DOHH2 (cell line): ENCODE results near the gene DPP7.

Source experiments
- EZH2phosphoT487 ChIP-seq: fragments of 200-600 bp; sonication (generic); IDR thresholded peaks from 2 replicates; pipeline ENCODE4 v1.6.1; 2017; ENCODE audit warnings: borderline replicate concordance, mild to moderate bottlenecking, antibody characterized with exemption, low read length, moderate library complexity, mixed read lengths
- TF ChIP-seq, protein P1 (sequence below): fragments of 200-600 bp; sonication (generic); IDR thresholded peaks from one replicate; pipeline ENCODE4 v1.5.1; 2014; ENCODE audit warnings: antibody characterized with exemption, mild to moderate bottlenecking, low read depth, low read length; ENCODE audit not compliant: poor library complexity, severe bottlenecking

DNA sequence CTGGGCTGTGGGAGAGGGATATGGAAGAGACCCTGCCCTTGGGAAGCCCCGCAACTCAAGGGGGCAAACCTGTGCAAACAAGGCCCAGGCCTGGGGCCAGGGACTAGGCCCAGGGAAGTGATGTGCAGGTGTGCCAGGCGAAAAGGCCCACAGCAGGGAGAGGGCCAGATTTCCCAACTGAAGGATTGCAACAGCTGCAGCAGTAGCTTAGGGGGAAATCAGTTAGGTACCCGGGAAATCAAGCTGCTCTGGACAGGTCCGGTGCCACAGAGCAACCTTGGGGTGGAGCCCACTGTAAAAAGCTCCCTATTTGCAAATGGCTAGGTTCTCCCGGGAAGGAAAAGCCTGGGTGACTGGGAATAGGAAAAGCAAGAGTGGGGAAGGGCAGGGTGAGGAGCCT, 34.8 kb upstream of the DPP7 start:
- TF ChIP-seq, protein P1, sequence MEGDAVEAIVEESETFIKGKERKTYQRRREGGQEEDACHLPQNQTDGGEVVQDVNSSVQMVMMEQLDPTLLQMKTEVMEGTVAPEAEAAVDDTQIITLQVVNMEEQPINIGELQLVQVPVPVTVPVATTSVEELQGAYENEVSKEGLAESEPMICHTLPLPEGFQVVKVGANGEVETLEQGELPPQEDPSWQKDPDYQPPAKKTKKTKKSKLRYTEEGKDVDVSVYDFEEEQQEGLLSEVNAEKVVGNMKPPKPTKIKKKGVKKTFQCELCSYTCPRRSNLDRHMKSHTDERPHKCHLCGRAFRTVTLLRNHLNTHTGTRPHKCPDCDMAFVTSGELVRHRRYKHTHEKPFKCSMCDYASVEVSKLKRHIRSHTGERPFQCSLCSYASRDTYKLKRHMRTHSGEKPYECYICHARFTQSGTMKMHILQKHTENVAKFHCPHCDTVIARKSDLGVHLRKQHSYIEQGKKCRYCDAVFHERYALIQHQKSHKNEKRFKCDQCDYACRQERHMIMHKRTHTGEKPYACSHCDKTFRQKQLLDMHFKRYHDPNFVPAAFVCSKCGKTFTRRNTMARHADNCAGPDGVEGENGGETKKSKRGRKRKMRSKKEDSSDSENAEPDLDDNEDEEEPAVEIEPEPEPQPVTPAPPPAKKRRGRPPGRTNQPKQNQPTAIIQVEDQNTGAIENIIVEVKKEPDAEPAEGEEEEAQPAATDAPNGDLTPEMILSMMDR: no peak
- TF ChIP-seq EZH2phosphoT487: no peak
